CD4-positive, alpha-beta T cell treated with Interleukin-10 for 1 hour (primary cell): ENCODE measurements around the gene UACA.
A peak's percentile ranks its signal among the peaks of the same experiment; 100 is the strongest.

Experiments
- DNase-seq: peaks from one replicate; pipeline ENCODE4 v3.0.0-alpha.2; 2020

Gene UACA

DNA sequence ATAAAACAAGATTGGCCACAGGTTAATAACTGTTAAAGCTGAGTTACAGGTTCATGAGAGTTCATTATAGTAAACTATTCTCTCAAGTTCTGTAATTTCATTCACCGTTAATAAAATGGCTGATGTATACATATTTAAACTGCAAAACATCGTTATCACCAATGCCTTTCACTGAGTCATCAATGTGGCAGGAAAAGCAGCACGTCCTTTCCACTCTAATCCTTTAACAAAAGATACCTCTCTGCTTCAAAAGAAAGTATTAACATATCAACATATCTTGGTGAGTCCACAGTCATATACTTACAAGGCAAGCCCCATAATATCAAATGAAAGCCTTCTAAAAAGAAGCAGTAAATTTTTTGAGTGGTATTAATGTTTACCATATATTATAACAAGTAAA lies 54.5 kb downstream of the UACA start:
- DNase-seq: no peak

GRCh38 chr15:70707686-70708300 lies 55.6 kb downstream of the UACA start:
- DNase-seq: no peak

DNA sequence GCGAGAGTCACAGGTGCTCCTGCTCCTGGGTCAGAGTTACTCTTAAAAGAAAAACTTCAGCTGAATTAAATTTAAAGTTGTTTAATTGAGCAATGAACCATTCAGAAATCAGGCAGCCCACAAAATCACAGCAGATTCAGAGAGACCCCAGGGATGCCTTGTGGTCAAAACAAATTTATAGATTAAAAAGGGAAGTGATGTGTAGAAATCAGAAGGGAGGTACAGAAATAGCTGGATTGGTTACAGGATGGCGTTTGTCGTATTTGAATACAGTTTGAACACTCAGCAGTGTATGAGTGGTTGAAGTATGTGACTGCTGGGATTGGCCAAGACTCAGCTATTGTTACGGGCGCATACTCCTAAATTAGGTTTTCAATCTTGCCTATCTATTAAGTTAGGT lies 58.6 kb downstream of the UACA start:
- DNase-seq: no peak

DNA sequence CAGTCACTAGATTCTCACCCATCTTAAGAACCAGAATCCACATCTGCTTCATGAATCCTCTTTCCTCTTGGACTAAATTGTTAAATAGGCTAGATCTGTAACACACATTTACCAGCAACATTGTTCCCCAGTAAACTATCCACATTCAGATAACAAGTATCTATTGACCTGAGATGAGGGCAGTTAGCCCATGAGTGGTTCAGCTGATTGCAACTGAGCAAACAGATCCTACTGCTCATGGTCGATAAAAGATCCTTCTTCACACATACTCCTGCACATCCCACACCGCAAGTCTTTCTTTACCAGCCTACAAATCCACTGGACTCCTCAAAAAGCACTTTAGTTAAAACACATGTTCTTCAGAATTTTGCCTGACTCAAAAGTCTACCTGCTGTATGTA lies 59.2 kb downstream of the UACA start:
- no peak for DNase-seq

DNA sequence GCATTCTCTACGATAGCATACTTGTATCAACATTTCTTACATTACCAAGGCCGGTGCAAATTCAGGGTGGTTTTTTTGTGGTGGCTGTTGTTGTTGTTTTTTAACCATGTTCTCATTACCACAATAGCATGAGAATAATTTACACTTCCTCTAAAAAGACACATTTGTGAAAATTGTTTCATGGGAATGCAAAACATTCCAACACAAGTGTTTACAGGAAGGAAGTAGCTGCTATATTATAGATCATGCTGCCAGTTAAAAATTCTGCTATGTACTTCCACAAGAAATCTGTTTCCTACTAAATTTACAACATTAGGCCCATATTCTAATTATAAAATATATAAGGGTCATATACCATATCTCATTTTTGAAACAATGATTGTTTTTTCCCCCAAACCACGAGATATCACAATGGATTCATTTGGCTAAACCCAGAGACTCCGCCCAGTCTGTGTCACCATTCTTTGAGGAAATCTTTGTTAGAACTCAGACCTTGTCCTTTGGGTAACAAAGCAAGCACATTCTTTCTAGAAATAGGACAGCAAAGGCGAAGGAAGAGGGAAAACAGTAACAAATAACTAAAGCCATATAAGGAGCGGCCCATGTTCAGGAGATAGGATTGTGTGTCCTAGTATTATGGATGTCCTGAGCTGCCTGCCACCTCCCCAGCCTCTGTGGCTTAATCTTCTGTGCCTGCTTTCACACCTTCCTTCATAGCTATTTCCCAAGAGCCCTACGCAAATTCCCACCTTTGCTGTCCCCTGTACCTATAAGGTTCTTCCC lies 60.1 kb downstream of the UACA start:
- DNase-seq: no peak

GRCh38 chr15:70702584-70702983 lies 60.8 kb downstream of the UACA start:
- no peak for DNase-seq

DNA sequence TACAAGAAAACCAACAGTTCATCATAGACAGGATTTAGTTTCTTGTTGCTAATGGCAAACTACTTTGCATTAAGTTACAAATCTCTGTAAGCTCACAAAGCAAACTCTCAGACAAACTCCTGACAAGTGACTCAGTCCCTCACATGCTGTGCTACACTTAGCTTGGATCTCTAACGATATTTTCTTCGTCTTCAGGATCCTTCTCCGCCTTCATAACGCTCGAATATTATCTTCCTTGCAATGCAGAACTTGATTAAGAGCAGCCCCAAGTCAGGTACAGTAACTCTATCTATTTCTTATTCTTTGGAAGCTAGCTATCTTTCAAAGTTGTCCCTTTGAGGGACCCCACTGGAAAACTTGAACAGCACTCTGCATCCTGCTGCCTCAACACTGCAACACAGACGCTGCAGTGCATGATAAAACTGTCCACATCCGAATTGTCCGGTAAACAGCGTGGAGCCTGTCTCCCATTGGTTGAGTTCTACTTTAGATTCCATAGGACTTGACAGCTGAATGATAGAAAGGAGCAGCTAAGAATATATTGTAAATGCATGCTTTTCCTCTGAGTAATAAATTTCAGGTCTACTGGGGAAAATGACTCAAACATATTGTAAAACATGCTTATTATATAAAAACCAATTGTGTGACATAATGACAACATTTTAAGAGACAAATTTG lies 61.3 kb downstream of the UACA start:
- no peak for DNase-seq

DNA sequence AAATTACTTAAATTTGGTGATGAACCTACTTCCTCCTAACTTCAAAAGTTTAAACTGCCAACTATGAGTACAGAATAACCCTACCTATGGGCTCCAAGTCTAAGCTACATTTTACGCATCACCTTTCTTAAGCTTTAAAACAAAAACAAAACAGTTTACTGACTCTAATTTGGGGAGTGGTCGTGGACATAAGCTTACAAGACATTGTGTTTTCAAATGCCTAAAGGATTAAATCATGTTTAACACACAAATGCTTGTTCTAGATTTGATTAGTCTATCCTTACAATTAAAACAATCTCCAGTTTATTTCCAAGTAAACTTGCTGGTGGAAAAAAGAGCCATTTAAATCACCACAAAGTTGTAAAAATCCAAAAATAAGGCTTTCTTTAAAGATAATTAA lies 62.2 kb downstream of the UACA start:
- DNase-seq: no peak

DNA sequence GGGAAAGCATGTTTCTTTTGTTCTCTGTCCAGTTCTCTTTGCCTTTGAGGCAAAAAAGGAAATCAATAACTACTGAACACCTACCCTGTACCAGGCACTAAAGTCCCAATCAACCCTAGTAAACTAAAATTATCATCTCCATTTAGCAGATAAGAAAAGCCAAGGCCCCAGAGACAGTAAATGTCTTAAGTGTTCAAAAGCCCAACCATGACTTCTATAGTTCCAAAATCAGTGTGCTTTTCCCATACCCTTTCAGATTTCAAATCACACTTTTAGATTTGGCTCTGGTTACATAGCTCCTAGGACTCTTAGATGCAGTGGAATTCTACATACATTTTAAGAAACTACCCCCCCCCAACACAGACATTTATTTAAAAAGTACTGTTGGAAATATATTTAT lies 63.5 kb downstream of the UACA start:
- DNase-seq: no peak

DNA sequence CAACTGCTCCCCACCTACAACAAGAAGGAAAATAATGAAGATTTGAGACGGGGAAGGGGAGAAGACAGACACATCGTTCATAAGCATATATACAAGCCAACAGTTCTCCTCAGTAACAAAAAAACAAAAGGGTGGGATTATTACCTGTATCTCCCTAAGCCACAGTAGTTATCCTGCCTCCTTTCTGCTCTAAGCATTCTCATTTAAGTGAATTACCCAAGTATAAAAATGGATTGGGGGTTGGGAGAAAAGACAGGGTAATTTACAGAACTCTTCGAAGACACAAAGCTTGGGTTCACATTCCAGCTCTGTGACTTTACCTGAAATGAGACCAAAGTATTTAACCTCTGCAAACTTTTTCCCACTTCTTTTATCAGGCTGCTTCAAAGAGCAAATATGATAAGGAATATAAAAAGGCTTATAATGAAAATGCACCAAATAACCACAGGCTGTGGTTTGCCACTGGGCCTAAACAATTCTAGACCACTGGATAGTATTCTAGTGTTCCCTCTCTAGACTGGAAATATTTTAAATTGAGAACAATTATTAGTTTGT lies 64.4 kb downstream of the UACA start:
- no peak for DNase-seq

GRCh38 chr15:70698426-70698825 lies 64.9 kb downstream of the UACA start:
- DNase-seq: no peak

- no peak for DNase-seq
Measured at GRCh38 chr15:70690491-70691276, 72.7 kb downstream of the UACA start.

DNA sequence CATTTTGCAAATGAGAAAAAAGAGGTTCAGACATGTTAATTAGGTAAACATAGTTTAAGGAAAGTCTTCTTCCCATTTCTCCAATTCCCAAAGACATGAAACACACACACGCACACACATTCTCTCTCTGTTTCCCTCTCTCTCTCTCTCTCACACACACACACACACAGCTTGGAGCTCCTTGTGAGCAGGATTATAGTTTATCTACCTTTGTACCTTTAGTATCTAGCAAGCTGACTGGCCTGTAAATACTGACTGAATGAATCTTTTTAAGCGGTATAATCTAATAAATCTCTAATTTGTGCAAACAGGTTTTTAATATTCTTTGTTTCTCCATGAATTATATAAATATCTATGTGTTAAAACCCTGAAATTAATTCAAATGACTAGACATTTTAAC lies 73.3 kb downstream of the UACA start:
- DNase-seq: no peak

DNA sequence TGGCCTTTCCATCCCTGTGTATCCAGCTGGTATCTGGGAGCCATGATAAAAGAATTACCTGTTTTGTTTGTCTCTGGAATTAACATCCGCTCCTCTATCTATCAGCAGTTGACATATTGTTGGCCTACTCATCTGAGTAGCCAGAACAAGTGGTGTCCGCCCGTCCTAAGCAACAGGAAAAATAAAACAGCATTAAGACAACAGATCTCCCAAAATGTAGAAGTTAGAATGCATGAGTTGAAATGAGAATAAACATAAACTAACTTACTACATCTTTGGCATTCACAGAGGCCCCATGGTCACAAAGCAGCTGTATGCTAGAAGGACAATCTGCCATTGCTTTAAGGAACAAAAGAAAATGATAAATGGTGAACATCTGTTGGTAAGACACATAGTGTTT lies 75.9 kb downstream of the UACA start:
- no peak for DNase-seq

- DNase-seq: no peak
Measured at GRCh38 chr15:70680817-70681216, 82.5 kb downstream of the UACA start.

- DNase-seq: no peak
Measured at GRCh38 chr15:70679919-70680231, 83.5 kb downstream of the UACA start.

- DNase-seq: peak; percentile 49
Measured at GRCh38 chr15:70672081-70672480, 91.3 kb downstream of the UACA start.

- peak; percentile 16 for DNase-seq
Measured at GRCh38 chr15:70670680-70671079, 92.7 kb downstream of the UACA start.

DNA sequence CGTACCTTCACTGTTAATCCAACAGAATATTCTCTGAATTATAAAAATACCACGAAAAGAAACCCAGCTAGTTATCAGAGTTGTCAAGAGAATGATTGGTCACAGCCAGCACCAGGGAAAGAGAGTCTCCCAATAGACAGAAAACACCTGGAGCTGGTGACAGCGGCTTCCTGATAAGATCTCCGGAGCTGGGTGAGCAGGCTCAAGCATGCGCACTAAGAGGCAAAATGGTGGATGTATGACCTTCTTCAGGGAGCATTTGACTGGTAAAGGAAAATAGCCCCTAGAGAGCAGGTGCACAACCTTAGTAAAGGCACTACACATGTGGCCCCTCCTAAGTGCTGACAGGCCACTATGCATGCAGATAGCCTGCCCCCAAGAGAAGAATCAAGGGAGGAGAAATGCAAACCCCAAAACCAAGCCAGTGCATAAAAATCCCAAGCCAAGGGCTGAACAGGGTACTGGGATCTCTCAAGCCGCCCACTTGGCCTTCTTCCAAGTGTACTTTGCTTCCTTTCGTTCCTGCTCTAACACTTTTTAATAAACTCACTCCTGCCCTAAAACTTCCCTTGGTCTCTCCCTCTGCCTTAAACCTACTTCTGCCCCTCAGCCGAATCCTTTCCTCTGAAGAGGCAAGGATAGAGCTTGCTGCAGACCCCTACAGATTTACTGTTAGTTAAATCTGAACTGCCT lies 93.2 kb downstream of the UACA start:
- DNase-seq: no peak

DNA sequence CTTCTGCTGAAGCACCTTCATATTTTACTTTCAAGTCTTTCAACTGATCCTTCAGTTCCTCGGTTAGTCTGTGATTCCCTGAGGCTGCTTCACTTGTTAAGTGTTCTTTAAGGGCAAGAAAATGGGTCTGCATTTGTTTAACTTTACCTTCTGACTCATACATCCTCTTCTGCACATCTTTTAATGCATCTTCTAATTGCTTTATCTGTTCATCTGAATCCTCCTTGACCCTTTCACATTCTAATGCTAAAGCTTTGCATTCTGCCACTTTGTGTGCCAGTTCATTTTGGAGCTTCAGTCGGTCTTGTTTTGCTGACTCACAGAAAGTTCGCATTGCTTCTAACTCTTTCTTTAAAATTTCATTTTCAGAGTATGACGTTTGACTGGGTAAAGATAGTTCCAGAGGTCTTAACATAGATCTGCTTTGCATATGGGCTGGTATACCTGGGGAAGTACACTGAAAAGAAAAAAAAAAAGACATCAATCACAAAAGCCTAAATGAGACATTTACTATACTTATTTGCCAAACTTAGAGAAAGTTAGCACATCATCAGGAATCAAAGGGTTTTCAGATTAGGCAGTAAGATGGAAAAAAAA lies 94.3 kb downstream of the UACA start:
- DNase-seq: no peak

DNA sequence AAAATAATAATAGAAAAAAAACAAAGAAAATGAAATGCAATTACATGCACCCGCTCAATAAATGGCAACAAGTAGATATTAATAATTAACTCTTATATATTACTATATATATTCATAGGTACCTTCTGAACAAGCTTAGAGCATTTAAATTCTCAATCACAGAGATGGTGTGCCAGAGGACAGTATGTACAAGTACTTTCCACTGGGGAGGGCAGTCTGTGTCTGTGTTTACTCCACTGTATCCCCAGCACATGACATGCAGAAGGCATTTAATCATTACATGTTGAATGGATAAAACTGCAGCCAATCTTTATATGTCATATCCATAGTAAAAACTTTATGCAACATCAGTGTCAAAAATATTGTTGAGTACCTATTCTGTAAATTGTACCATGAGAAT lies 97.8 kb downstream of the UACA start:
- no peak for DNase-seq

GRCh38 chr15:70664494-70664893 lies 98.9 kb downstream of the UACA start:
- no peak for DNase-seq
